Measurements from ENCODE around the gene PHTF2.

Gene PHTF2

GRCh38 chr7:77897004-77897547, 98.5 kb downstream of the PHTF2 start:
- ChIA-PET POLR2A (no interaction called here), CTCF (no interaction called here)
- H3K4me3 ChIP-seq (ENCODE audit: control insufficient read depth in 1 of 7, extremely low read depth in 1 of 7, insufficient read depth in 4 of 7, low read depth in 2 of 7, low read length in 6 of 7), result no peak overlapping the region
- no peaks in the 10 kb centered on the region for H3K9me3 ChIP-seq (ENCODE audit: control extremely low read depth in 1 of 5, control insufficient read depth in 4 of 5, insufficient read depth in 2 of 5, low read depth in 1 of 5, low read length in 4 of 5)
- H3K27me3 ChIP-seq (replicated peaks in 2 of 5; ENCODE audit: control insufficient read depth in 4 of 5, insufficient read depth in 5 of 5, low read length in 4 of 5), result no peaks in the 10 kb centered on the region
- H3K4me1 ChIP-seq (ENCODE audit: control extremely low read depth in 1 of 4, control insufficient read depth in 4 of 4, insufficient read depth in 4 of 4, low read length in 3 of 4), result no peaks in the 10 kb centered on the region
- H3K27ac ChIP-seq (ENCODE audit: insufficient read depth in 1 of 2, low read depth in 1 of 2, low read length in 2 of 2, poor library complexity in 1 of 2, severe bottlenecking in 2 of 2), result no peak overlapping the region
- WGBS (ENCODE audit: insufficient coverage), result no CpG with 5 or more reads among the region's 1 CpG
- DNase-seq, result no peak
- peaks cover 0 to 8% (median 2%) of the 10 kb centered on the region in 4 experiments for H3K36me3 ChIP-seq (ENCODE audit: control insufficient read depth in 4 of 4, insufficient read depth in 4 of 4, low read length in 3 of 4)

GRCh38 chr7:77899516-77899915, 100.9 kb downstream of the PHTF2 start:
- DNase-seq, result no peak
- Histone ChIP-seq H3K4me1 (ENCODE audit: control extremely low read depth in 1 of 4, control insufficient read depth in 4 of 4, insufficient read depth in 4 of 4, low read length in 3 of 4) (no peaks in the 10 kb centered on the region), H3K27ac (ENCODE audit: insufficient read depth in 1 of 2, low read depth in 1 of 2, low read length in 2 of 2, poor library complexity in 1 of 2, severe bottlenecking in 2 of 2) (no peak overlapping the region), H3K4me3 (ENCODE audit: control insufficient read depth in 1 of 7, extremely low read depth in 1 of 7, insufficient read depth in 4 of 7, low read depth in 2 of 7, low read length in 6 of 7) (no peak overlapping the region), H3K36me3 (ENCODE audit: control insufficient read depth in 4 of 4, insufficient read depth in 4 of 4, low read length in 3 of 4) (peaks cover 2 to 11% (median 3%) of the 10 kb centered on the region in 4 experiments), H3K27me3 (replicated peaks in 2 of 5; ENCODE audit: control insufficient read depth in 4 of 5, insufficient read depth in 5 of 5, low read length in 4 of 5) (no peaks in the 10 kb centered on the region), H3K9me3 (ENCODE audit: control extremely low read depth in 1 of 5, control insufficient read depth in 4 of 5, insufficient read depth in 2 of 5, low read depth in 1 of 5, low read length in 4 of 5) (no peaks in the 10 kb centered on the region)
- ChIA-PET POLR2A (no interaction called here), CTCF (no interaction called here)
- no CpG with 5 or more reads among the region's 2 CpGs for WGBS (ENCODE audit: insufficient coverage)

GRCh38 chr7:77903597-77903996, 105.0 kb downstream of the PHTF2 start:
- peaks cover 2 to 11% (median 3%) of the 10 kb centered on the region in 4 experiments for H3K36me3 ChIP-seq (ENCODE audit: control insufficient read depth in 4 of 4, insufficient read depth in 4 of 4, low read length in 3 of 4)
- peaks cover 0 to 6% (median under 1%) of the 10 kb centered on the region in 4 experiments for H3K4me1 ChIP-seq (ENCODE audit: control extremely low read depth in 1 of 4, control insufficient read depth in 4 of 4, insufficient read depth in 4 of 4, low read length in 3 of 4)
- H3K4me3 ChIP-seq (ENCODE audit: control insufficient read depth in 1 of 7, extremely low read depth in 1 of 7, insufficient read depth in 4 of 7, low read depth in 2 of 7, low read length in 6 of 7), result no peak overlapping the region
- peak in 2 of 3 donors; percentile 21 to 36 for DNase-seq
- ChIA-PET CTCF (interaction anchor here (2.4 kb wide), 1 partner anchor 247 kb away, joined by 7 read pairs; no protein-coding TSS in a partner anchor), POLR2A (no interaction called here)
- no peak overlapping the region for H3K27ac ChIP-seq (ENCODE audit: insufficient read depth in 1 of 2, low read depth in 1 of 2, low read length in 2 of 2, poor library complexity in 1 of 2, severe bottlenecking in 2 of 2)
- no peaks in the 10 kb centered on the region for H3K9me3 ChIP-seq (ENCODE audit: control extremely low read depth in 1 of 5, control insufficient read depth in 4 of 5, insufficient read depth in 2 of 5, low read depth in 1 of 5, low read length in 4 of 5)
- 91% methylated on average over 1 of the region's 2 CpGs for WGBS (ENCODE audit: insufficient coverage)
- H3K27me3 ChIP-seq (replicated peaks in 2 of 5; ENCODE audit: control insufficient read depth in 4 of 5, insufficient read depth in 5 of 5, low read length in 4 of 5), result no peaks in the 10 kb centered on the region

- ChIA-PET CTCF (interaction anchor here (2.4 kb wide), 1 partner anchor 248 kb away, joined by 7 read pairs; no protein-coding TSS in a partner anchor), POLR2A (no interaction called here)
Observed at GRCh38 chr7:77904252-77904651, 105.7 kb downstream of the PHTF2 start.

GRCh38 chr7:77907281-77907680, 108.7 kb downstream of the PHTF2 start:
- H3K27ac ChIP-seq (ENCODE audit: insufficient read depth in 1 of 2, low read depth in 1 of 2, low read length in 2 of 2, poor library complexity in 1 of 2, severe bottlenecking in 2 of 2), result no peak overlapping the region
- WGBS (ENCODE audit: insufficient coverage), result no CpG with 5 or more reads among the region's 2 CpGs
- H3K27me3 ChIP-seq (replicated peaks in 2 of 5; ENCODE audit: control insufficient read depth in 4 of 5, insufficient read depth in 5 of 5, low read length in 4 of 5), result no peaks in the 10 kb centered on the region
- no peak for DNase-seq
- no peak overlapping the region for H3K4me3 ChIP-seq (ENCODE audit: control insufficient read depth in 1 of 7, extremely low read depth in 1 of 7, insufficient read depth in 4 of 7, low read depth in 2 of 7, low read length in 6 of 7)
- H3K36me3 ChIP-seq (ENCODE audit: control insufficient read depth in 4 of 4, insufficient read depth in 4 of 4, low read length in 3 of 4), result peaks cover 0 to 3% (median 2%) of the 10 kb centered on the region in 4 experiments
- no peaks in the 10 kb centered on the region for H3K9me3 ChIP-seq (ENCODE audit: control extremely low read depth in 1 of 5, control insufficient read depth in 4 of 5, insufficient read depth in 2 of 5, low read depth in 1 of 5, low read length in 4 of 5)
- peaks cover 0 to 6% (median under 1%) of the 10 kb centered on the region in 4 experiments for H3K4me1 ChIP-seq (ENCODE audit: control extremely low read depth in 1 of 4, control insufficient read depth in 4 of 4, insufficient read depth in 4 of 4, low read length in 3 of 4)
- CTCF ChIA-PET, result no interaction called here
- POLR2A ChIA-PET, result no interaction called here

More at GRCh38 chr7:77904252-77904651, 105.7 kb downstream of the PHTF2 start:
- no peaks in the 10 kb centered on the region for H3K27me3 ChIP-seq (replicated peaks in 2 of 5; ENCODE audit: control insufficient read depth in 4 of 5, insufficient read depth in 5 of 5, low read length in 4 of 5)
- WGBS (ENCODE audit: insufficient coverage), result 100% methylated on average over 1 of the region's 2 CpGs
- H3K27ac ChIP-seq (ENCODE audit: insufficient read depth in 1 of 2, low read depth in 1 of 2, low read length in 2 of 2, poor library complexity in 1 of 2, severe bottlenecking in 2 of 2), result no peak overlapping the region
- DNase-seq, result no peak
- peaks cover 2 to 11% (median 3%) of the 10 kb centered on the region in 4 experiments for H3K36me3 ChIP-seq (ENCODE audit: control insufficient read depth in 4 of 4, insufficient read depth in 4 of 4, low read length in 3 of 4)
- H3K4me3 ChIP-seq (ENCODE audit: control insufficient read depth in 1 of 7, extremely low read depth in 1 of 7, insufficient read depth in 4 of 7, low read depth in 2 of 7, low read length in 6 of 7), result no peak overlapping the region
- H3K9me3 ChIP-seq (ENCODE audit: control extremely low read depth in 1 of 5, control insufficient read depth in 4 of 5, insufficient read depth in 2 of 5, low read depth in 1 of 5, low read length in 4 of 5), result no peaks in the 10 kb centered on the region
- H3K4me1 ChIP-seq (ENCODE audit: control extremely low read depth in 1 of 4, control insufficient read depth in 4 of 4, insufficient read depth in 4 of 4, low read length in 3 of 4), result peaks cover 0 to 6% (median under 1%) of the 10 kb centered on the region in 4 experiments

GRCh38 chr7:77908664-77909063, 110.1 kb downstream of the PHTF2 start:
- Histone ChIP-seq H3K4me1 (ENCODE audit: control extremely low read depth in 1 of 4, control insufficient read depth in 4 of 4, insufficient read depth in 4 of 4, low read length in 3 of 4) (peaks cover 0 to 6% (median under 1%) of the 10 kb centered on the region in 4 experiments), H3K27me3 (replicated peaks in 2 of 5; ENCODE audit: control insufficient read depth in 4 of 5, insufficient read depth in 5 of 5, low read length in 4 of 5) (no peaks in the 10 kb centered on the region), H3K4me3 (ENCODE audit: control insufficient read depth in 1 of 7, extremely low read depth in 1 of 7, insufficient read depth in 4 of 7, low read depth in 2 of 7, low read length in 6 of 7) (no peak overlapping the region), H3K36me3 (ENCODE audit: control insufficient read depth in 4 of 4, insufficient read depth in 4 of 4, low read length in 3 of 4) (peaks cover 0 to 3% (median 0%) of the 10 kb centered on the region in 4 experiments), H3K9me3 (ENCODE audit: control extremely low read depth in 1 of 5, control insufficient read depth in 4 of 5, insufficient read depth in 2 of 5, low read depth in 1 of 5, low read length in 4 of 5) (no peaks in the 10 kb centered on the region), H3K27ac (ENCODE audit: insufficient read depth in 1 of 2, low read depth in 1 of 2, low read length in 2 of 2, poor library complexity in 1 of 2, severe bottlenecking in 2 of 2) (no peak overlapping the region)
- no CpG with 5 or more reads among the region's 2 CpGs for WGBS (ENCODE audit: insufficient coverage)
- no peak for DNase-seq
- ChIA-PET POLR2A (no interaction called here), CTCF (no interaction called here)

- CTCF ChIA-PET, result interaction anchor here (1.5 kb wide), 1 partner anchor 26 kb away, joined by 3 read pairs; no protein-coding TSS in a partner anchor
- Histone ChIP-seq H3K4me1 (ENCODE audit: control extremely low read depth in 1 of 4, control insufficient read depth in 4 of 4, insufficient read depth in 4 of 4, low read length in 3 of 4) (peaks cover 0 to 6% (median under 1%) of the 10 kb centered on the region in 4 experiments), H3K36me3 (ENCODE audit: control insufficient read depth in 4 of 4, insufficient read depth in 4 of 4, low read length in 3 of 4) (no peaks in the 10 kb centered on the region), H3K27me3 (replicated peaks in 2 of 5; ENCODE audit: control insufficient read depth in 4 of 5, insufficient read depth in 5 of 5, low read length in 4 of 5) (no peaks in the 10 kb centered on the region), H3K27ac (ENCODE audit: insufficient read depth in 1 of 2, low read depth in 1 of 2, low read length in 2 of 2, poor library complexity in 1 of 2, severe bottlenecking in 2 of 2) (no peak overlapping the region), H3K4me3 (ENCODE audit: control insufficient read depth in 1 of 7, extremely low read depth in 1 of 7, insufficient read depth in 4 of 7, low read depth in 2 of 7, low read length in 6 of 7) (no peak overlapping the region), H3K9me3 (ENCODE audit: control extremely low read depth in 1 of 5, control insufficient read depth in 4 of 5, insufficient read depth in 2 of 5, low read depth in 1 of 5, low read length in 4 of 5) (no peaks in the 10 kb centered on the region)
- WGBS (ENCODE audit: insufficient coverage), result no CpG with 5 or more reads among the region's 2 CpGs
- no peak for DNase-seq
- POLR2A ChIA-PET, result no interaction called here
Observed at GRCh38 chr7:77910124-77910523, 111.6 kb downstream of the PHTF2 start.
